CD4-positive, alpha-beta T cell (primary cell): ENCODE results near the gene SMIM41. TPM values are rescaled to one million over a fixed set of nuclear protein-coding genes. Genes with fewer than 3 reads are reported as not detected.

ENCODE experiments used
- ATAC-seq: fragments of 200-7000 bp; cut with Tn5 transposase; one replicate; pipeline ENCODE4 v1.10.0; 2022; ENCODE audit warnings: mild to moderate bottlenecking; ENCODE audit not compliant: poor library complexity
- CTCF ChIA-PET: fragments of 350-600 bp; sonication (Branson Sonifier 250); formaldehyde crosslinking; loops from one replicate; lab custom pipeline; 2021; ENCODE audit warnings: antibody characterized with exemption, inconsistent platforms; lab: Charles Lee
- POLR2A ChIA-PET: fragments of 350-600 bp; sonication (Branson Sonifier 250); formaldehyde crosslinking; loops from one replicate; lab custom pipeline; 2021; ENCODE audit warnings: antibody characterized with exemption, inconsistent platforms; lab: Charles Lee
- DNase-seq, 14 experiments: peaks; one replicate each; pipeline ENCODE4 v3.0.0-alpha.2; 2013 to 2020; ENCODE audit warnings: mixed read lengths in 2 of 14
- H3K27ac ChIP-seq, 2 donors: one replicate each; pipeline versions ENCODE4 v1.5.1 to v1.7.0; 2013; ENCODE audit warnings: low read length in 2 of 2, low read depth in 1 of 2, mild to moderate bottlenecking in 1 of 2
- H3K27me3 ChIP-seq, 2 experiments: 1 replicate in 1 of 2; 2 replicates in 1 of 2; pipeline versions ENCODE4 v1.6.1 to v1.7.0; 2013; ENCODE audit warnings: low read length in 2 of 2, control low read depth in 1 of 2, mild to moderate bottlenecking in 1 of 2, moderate library complexity in 1 of 2; ENCODE audit not compliant: insufficient read depth in 2 of 2, control insufficient read depth in 1 of 2
- H3K36me3 ChIP-seq: one replicate; pipeline ENCODE4 v1.6.1; 2013; ENCODE audit warnings: low read length, control low read depth; ENCODE audit not compliant: insufficient read depth
- H3K4me1 ChIP-seq: one replicate; pipeline ENCODE4 v1.6.1; 2013; ENCODE audit warnings: low read length, control low read depth; ENCODE audit not compliant: insufficient read depth
- H3K4me3 ChIP-seq: one replicate; pipeline ENCODE4 v1.5.1; 2013; ENCODE audit warnings: mild to moderate bottlenecking, low read length, moderate library complexity
- H3K9me3 ChIP-seq, 2 experiments: 1 replicate in 1 of 2; 2 replicates in 1 of 2; pipeline versions ENCODE4 v1.6.1 to v1.7.0; 2013; ENCODE audit warnings: low read length in 2 of 2, mild to moderate bottlenecking in 2 of 2, control low read depth in 1 of 2, moderate library complexity in 1 of 2; ENCODE audit not compliant: control insufficient read depth in 1 of 2, insufficient read depth in 1 of 2
- H3K27ac Mint-ChIP-seq: one replicate; pipeline ENCODE4 v1.8.0; 2020; ENCODE audit warnings: mixed read lengths
- H3K27me3 Mint-ChIP-seq: one replicate; pipeline ENCODE4 v1.8.0; 2021; ENCODE audit warnings: mixed read lengths
- H3K36me3 Mint-ChIP-seq: one replicate; pipeline ENCODE4 v1.8.0; 2021; ENCODE audit warnings: low read depth, mixed read lengths
- H3K4me1 Mint-ChIP-seq: one replicate; pipeline ENCODE4 v1.8.0; 2021; ENCODE audit warnings: low read depth, mixed read lengths
- H3K4me3 Mint-ChIP-seq: one replicate; pipeline ENCODE4 v1.8.0; 2020; ENCODE audit warnings: mild to moderate bottlenecking, mixed read lengths
- H3K9me3 Mint-ChIP-seq: one replicate; pipeline ENCODE4 v1.8.0; 2020; ENCODE audit warnings: mixed read lengths
- intact Hi-C, 2 experiments: fragments of 100-400 bp; cut with DNase I in 1 of 2; cut with micrococcal nuclease in 1 of 2; formaldehyde crosslinking; loops; one replicate each; pipeline versions ENCODE4 v1.15.1 to v1.9.0; 2023 to 2025; cut with DNase I, micrococcal nuclease
- total RNA-seq, 174 experiments: library from RNA in 2 of 174; stranded (reverse) in 2 of 174; gene quantifications; one replicate each; pipeline ENCODE4 v1.2.3 and lab custom pipeline; 2021 to 2026
- TF ChIP-seq, protein P1 (sequence below): fragments of 200-600 bp; IDR thresholded peaks from one replicate; pipeline ENCODE4 v1.8.0; 2022; ENCODE audit warnings: antibody characterized with exemption, mild to moderate bottlenecking

SMIM41 gene
- total RNA-seq, 2 experiments from 2014 or later = not detected

- Mint-ChIP-seq H3K4me1 (no peaks in the 10 kb centered on the region), H3K9me3 (no peaks in the 10 kb centered on the region), H3K27me3 (no peaks in the 10 kb centered on the region), H3K36me3 (no peaks in the 10 kb centered on the region), H3K27ac (no peak overlapping the region), H3K4me3 (no peak overlapping the region)
- Histone ChIP-seq H3K9me3 (no peaks in the 10 kb centered on the region), H3K27ac (no peak overlapping the region), H3K4me3 (no peak overlapping the region), H3K27me3 (no peaks in the 10 kb centered on the region), H3K36me3 (no peaks in the 10 kb centered on the region), H3K4me1 (no peaks in the 10 kb centered on the region)
- TF ChIP-seq, protein P1, sequence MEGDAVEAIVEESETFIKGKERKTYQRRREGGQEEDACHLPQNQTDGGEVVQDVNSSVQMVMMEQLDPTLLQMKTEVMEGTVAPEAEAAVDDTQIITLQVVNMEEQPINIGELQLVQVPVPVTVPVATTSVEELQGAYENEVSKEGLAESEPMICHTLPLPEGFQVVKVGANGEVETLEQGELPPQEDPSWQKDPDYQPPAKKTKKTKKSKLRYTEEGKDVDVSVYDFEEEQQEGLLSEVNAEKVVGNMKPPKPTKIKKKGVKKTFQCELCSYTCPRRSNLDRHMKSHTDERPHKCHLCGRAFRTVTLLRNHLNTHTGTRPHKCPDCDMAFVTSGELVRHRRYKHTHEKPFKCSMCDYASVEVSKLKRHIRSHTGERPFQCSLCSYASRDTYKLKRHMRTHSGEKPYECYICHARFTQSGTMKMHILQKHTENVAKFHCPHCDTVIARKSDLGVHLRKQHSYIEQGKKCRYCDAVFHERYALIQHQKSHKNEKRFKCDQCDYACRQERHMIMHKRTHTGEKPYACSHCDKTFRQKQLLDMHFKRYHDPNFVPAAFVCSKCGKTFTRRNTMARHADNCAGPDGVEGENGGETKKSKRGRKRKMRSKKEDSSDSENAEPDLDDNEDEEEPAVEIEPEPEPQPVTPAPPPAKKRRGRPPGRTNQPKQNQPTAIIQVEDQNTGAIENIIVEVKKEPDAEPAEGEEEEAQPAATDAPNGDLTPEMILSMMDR = no peak
- ChIA-PET POLR2A (no interaction called here), CTCF (interaction anchor here (1.3 kb wide), 1 partner anchor 11 kb away, joined by 3 read pairs; no protein-coding TSS in a partner anchor)
- intact Hi-C loops = no loop called here
- ATAC-seq (no peak), DNase-seq (no peak)
Measured at GRCh38 chr12:52145228-52146088, 66.0 kb downstream of the SMIM41 start.

GRCh38 chr12:52146089-52146821 lies 66.8 kb downstream of the SMIM41 start:
- Mint-ChIP-seq H3K36me3 (no peaks in the 10 kb centered on the region), H3K4me3 (no peak overlapping the region), H3K4me1 (peaks cover under 1% of the 10 kb centered on the region), H3K27ac (no peak overlapping the region), H3K9me3 (no peaks in the 10 kb centered on the region), H3K27me3 (peaks cover under 1% of the 10 kb centered on the region)
- H3K27ac ChIP-seq = no peak overlapping the region
- ChIA-PET POLR2A (no interaction called here), CTCF (interaction anchor here (1.3 kb wide), 1 partner anchor 11 kb away, joined by 3 read pairs; no protein-coding TSS in a partner anchor)
- no peaks in the 10 kb centered on the region for H3K4me1 ChIP-seq
- no peaks in the 10 kb centered on the region for H3K36me3 ChIP-seq
- H3K27me3 ChIP-seq = no peaks in the 10 kb centered on the region
- TF ChIP-seq, protein P1 = no peak
- H3K4me3 ChIP-seq = no peak overlapping the region
- intact Hi-C loops = no loop called here
- ATAC-seq = no peak
- no peak for DNase-seq
- H3K9me3 ChIP-seq = no peaks in the 10 kb centered on the region

- Histone ChIP-seq H3K27ac (no peak overlapping the region), H3K27me3 (no peaks in the 10 kb centered on the region), H3K36me3 (no peaks in the 10 kb centered on the region), H3K9me3 (no peaks in the 10 kb centered on the region), H3K4me3 (no peak overlapping the region), H3K4me1 (peaks cover 5% of the 10 kb centered on the region)
- peaks cover 6% of the 10 kb centered on the region for H3K4me1 Mint-ChIP-seq
- intact Hi-C loops = no loop called here
- H3K4me3 Mint-ChIP-seq = no peak overlapping the region
- ChIA-PET CTCF (no interaction called here), POLR2A (no interaction called here)
- H3K27me3 Mint-ChIP-seq = peaks cover 6% of the 10 kb centered on the region
- H3K9me3 Mint-ChIP-seq = no peaks in the 10 kb centered on the region
- TF ChIP-seq, protein P1 = no peak
- H3K27ac Mint-ChIP-seq = no peak overlapping the region
- no peaks in the 10 kb centered on the region for H3K36me3 Mint-ChIP-seq
- DNase-seq = no peak
- no peak for ATAC-seq
Measured at GRCh38 chr12:52146822-52147366, 67.4 kb downstream of the SMIM41 start.
